GM21360 (cell line): ENCODE measurements around the gene CAPN10.
"Not testable (repeated sequence)": the region's sequence is repeated elsewhere in the genome, so short reads cannot be mapped to it uniquely, and the experiment has no call there.

Experiments used
- ATAC-seq: cut with Tn5 transposase; IDR thresholded peaks from one replicate; pipeline ENCODE4 v1.9.1; 2021; ENCODE audit warnings: mild to moderate bottlenecking, moderate library complexity; ENCODE audit not compliant: unreplicated experiment

The CAPN10 gene

GRCh38 chr2:240601831-240602160 is 15.3 kb downstream of the CAPN10 start:
- ATAC-seq: no peak

DNA sequence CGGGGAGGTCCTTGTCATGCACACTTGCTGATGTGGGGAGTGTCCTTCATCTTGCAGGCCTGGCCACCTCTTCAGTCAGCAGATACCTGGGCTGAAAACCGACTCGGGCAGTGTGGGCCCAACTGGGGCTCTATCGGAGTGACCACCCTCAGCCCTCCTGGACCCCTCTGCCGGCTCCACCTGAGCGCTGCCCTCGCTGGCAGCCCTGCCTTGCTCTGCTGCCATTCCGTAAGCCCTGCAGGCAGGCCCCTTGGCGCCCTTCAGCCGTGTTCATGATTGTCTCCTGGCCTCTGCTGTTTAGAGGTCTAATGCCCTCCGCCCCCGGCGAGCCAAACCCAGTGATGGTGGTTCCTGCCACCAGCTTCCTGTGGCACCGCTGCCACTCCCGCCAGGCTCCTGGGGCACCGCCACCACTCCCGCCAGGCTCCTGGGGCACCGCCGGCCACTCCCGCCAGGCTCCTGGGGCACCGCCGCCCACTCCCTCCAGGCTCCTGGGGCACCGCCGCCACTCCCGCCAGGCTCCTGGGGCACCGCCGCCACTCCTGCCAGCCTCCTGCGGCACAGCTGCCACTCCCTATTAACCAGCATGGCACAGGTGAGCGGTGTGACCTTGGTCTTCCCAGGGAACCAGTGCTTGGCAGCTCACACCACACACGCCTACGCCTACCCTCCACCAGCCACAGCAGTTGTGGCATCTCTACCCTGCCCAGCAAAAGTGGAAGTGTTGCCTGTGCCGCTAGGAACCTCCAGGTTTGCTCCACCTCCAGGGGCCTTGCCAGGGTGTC is 15.9 kb downstream of the CAPN10 start:
- no peak for ATAC-seq

GRCh38 chr2:240603081-240603835 is 16.7 kb downstream of the CAPN10 start:
- ATAC-seq: no peak

DNA sequence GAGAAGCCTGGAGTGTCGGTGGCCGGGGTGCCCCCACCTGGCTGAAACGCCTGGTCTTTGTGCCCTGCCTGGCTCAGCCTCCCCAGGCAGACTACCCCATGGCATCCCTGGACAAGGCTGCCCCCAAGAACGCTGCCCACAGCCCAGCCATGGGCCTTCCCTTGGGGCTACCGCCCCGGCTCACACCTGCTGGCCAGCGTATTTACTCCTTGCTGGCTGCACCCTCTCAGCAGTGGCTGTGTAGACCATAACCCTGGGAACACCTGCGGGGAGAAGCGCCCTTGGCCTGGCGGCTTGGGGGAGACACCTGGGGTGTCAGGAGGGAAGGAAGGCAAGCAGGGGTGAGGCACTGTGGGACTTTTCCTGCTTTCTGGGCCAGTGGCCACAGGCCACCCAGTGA is 17.3 kb downstream of the CAPN10 start:
- ATAC-seq: no peak

DNA sequence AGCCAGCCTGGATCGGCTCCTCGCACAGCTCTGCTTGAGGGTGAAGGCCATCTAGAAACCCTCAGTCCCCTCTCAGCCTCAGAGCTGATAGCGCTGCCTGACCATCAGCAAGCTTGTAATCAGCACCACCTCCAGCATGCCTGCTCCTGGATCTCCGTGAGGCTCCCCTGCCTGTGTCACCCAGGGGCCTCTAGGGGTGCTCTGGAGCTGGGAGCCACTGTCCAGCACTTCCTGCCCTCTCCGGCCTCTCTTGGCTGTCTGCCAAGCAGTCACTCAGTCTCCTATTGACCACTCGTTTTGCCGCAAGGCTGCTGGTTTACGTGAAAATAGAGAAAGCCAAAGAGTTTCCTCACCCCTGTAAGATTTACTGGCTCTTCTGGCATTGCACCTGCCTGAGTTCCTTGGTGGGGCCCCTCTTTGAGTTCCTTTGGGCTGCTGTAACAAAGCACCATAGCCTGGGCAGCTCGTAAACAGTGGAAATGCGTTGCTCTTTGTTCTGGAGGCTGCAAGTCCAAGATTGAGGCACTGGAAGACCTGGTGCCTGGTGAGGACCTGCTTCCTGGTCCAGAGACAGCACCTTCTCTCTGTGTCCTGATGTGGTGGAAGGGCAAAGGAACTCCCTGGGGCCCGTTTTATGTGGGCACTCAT is 17.9 kb downstream of the CAPN10 start:
- ATAC-seq: no peak

DNA sequence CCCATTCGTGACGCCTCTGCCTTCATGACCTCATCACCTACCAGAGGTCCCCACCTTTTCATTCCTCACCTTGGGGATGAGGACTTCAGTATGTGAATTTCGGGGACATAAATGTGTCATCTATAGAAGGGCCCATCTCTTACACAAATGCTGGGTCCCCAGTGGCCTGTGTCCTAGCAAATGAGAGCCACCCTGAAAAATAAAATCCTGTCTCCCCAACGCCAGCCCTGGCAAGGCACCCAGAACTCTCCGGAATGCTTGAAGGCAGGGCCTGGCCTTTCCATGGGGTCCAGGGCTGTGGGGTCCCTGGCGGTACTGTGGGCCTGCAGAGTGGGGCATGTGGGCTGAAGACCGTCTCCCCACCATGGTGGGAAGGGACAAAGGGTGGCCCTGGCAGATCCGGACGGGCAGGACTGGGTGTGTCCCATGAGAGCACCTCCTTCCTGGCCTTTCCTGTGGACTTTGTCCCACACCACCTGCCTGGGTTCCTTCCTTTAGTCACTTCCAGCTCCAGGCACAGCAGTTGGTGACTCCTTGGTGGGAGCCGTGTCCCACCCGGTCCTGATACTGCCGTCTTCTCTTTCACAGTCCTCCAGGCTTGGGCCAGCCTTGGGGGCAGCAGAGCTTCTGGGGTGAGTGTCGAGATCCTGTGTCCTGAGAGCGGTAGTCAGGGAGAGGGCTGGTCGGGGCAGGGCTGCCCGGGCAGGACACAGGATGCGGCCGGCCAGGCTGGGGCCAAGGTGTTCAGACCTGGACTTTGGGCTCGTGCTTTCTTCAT is 18.6 kb downstream of the CAPN10 start:
- ATAC-seq: no peak

GRCh38 chr2:240605867-240606743 is 19.6 kb downstream of the CAPN10 start:
- no peak for ATAC-seq

DNA sequence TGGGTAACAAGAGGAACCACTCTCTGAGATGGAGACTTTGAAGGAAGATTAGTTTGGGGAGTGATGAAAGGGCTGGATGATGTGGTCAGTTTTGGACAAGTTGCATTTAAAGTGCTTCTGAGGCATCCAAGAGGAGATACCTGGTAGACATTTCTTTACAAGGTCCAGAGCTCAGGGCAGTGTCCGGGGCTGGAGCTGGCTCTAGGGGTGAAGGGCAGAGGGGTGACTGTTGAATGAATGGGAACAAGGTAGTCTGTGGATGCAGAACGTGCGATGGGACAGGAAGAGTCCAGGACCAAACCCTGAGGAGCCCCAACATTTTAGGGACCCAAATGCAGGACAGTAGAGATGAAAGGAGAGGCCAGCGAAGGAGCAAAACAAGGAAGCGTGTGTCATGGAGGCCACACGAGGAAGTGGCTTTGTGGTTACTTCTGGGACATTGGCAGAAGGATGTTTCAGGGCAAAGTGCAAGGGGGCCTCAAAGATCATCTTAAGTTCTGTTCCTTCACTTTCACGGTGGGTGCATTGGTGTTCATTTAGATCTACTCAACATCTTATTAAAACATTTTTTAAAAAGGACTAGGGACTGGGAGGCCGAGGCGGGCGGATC is 25.2 kb downstream of the CAPN10 start:
- ATAC-seq: no peak

GRCh38 chr2:240613781-240614180 is 27.2 kb downstream of the CAPN10 start:
- no peak for ATAC-seq

DNA sequence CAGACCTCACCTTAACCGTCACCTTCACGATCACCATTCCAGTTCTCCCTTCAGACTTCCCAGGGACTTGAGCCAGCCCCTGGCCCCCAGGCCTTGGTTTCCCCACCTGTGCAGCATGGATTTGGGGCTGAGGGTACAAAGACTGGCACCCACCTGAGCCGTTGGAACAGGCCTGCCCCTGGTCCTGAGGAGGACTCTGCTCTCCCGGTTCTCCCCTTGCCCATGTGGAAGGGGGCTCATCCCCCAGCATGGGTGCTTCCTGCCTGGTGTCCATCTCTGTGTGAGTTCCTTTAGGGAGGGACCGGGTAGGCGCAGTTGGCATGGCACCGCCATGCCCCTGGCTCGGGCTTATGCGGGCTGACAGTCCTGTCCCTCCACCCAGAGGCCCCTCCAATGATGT is 27.9 kb downstream of the CAPN10 start:
- ATAC-seq: no peak

DNA sequence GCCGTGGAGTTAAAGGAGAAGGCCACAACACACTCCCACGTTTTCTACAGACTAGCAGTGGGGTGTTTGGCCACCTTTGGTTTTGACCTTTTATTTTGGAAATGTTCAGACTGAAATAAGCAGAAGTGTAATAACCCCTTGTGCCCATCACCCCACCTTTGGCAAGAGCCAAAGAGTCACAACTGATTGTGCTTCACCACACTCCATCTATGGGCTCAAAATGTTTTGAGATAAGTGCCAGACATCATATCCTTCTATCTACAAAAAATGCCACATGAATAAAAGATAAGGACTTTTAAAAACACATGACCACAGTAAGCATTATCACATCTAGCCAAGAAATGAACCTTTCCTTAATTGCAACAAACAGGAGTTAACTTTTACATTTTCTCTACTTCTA is 28.9 kb downstream of the CAPN10 start:
- ATAC-seq: no peak

GRCh38 chr2:240615820-240616547 is 29.4 kb downstream of the CAPN10 start:
- ATAC-seq: no peak

- ATAC-seq: not testable (repeated sequence)
Observed at GRCh38 chr2:240616860-240617666, 30.5 kb downstream of the CAPN10 start.

DNA sequence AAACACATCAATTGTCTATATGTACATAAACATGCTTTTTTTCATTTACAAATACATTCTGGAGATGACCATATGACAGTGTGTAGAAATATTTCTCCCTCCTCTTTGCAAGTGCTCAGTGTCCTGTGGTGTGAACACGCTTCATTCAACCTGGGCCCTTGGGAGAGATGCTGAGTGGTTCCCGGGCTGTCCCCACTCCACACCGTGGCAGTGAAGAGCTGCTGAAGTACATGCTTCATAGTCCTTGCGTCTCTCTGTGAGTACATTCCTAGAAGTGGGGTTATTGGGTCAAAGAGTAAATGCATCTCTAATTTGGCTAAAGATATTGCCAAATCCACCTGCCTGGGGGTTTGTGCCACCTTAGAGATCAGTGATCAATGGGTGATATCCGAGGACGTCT is 32.2 kb downstream of the CAPN10 start:
- ATAC-seq: no peak

GRCh38 chr2:240619506-240620148 is 33.1 kb downstream of the CAPN10 start:
- no peak for ATAC-seq

GRCh38 chr2:240620149-240620731 is 33.7 kb downstream of the CAPN10 start:
- no peak for ATAC-seq

GRCh38 chr2:240620859-240621258 is 34.3 kb downstream of the CAPN10 start:
- ATAC-seq: no peak

- no peak for ATAC-seq
Observed at GRCh38 chr2:240622060-240622411, 35.5 kb downstream of the CAPN10 start.
